SK-N-SH (cell line): ENCODE data around the gene COMMD3. TPM values are rescaled to one million over a fixed set of nuclear protein-coding genes. Genes with fewer than 3 reads are reported as not detected.

ENCODE experiments used
- CTCF ChIA-PET: fragments of 300-600, 350-600 bp; formaldehyde crosslinking; extraction: SDS; loops from one replicate; lab custom pipeline; 2021; lab: Yijun Ruan, JAX
- POLR2A ChIA-PET: fragments of 350-600 bp; sonication (Branson Sonifier 250); formaldehyde crosslinking; extraction: SDS; loops from one replicate; lab custom pipeline; 2020; ENCODE audit warnings: antibody characterized with exemption, inconsistent platforms; lab: Yijun Ruan, JAX
- DNase-seq: peaks from one replicate; pipeline ENCODE4 v3.0.0; 2012
- H2AFZ ChIP-seq: fragments of 200-600 bp; sonication (generic); 2 replicates; pipeline ENCODE4 v1.8.1; 2016; ENCODE audit warnings: antibody characterized with exemption, mild to moderate bottlenecking, low read depth
- H3F3A ChIP-seq: fragments of 200-600 bp; sonication (generic); replicated peaks from 2 replicates; pipeline ENCODE3; 2016; ENCODE audit warnings: antibody characterized with exemption, mild to moderate bottlenecking; ENCODE audit not compliant: insufficient read depth
- H3K27ac ChIP-seq, 2 experiments: fragments of 200-500 bp in 1 of 2; fragments of 200-600 bp in 1 of 2; sonication (Bioruptor generic) in 1 of 2; sonication (generic), shearing (Covaris generic) in 1 of 2; 2 replicates each; pipeline versions ENCODE4 v1.5.1 to v1.6.1; 2014 to 2016; ENCODE audit warnings: low read depth in 2 of 2, inconsistent platforms in 1 of 2, low read length in 1 of 2, mild to moderate bottlenecking in 1 of 2, mixed read lengths in 1 of 2
- H3K27me3 ChIP-seq: fragments of 200-600 bp; sonication (generic), shearing (Covaris generic); 2 replicates; pipeline ENCODE4 v1.6.1; 2016; ENCODE audit warnings: mixed run types; ENCODE audit not compliant: insufficient read depth
- H3K36me3 ChIP-seq, 2 experiments: fragments of 200-500 bp in 1 of 2; fragments of 200-600 bp in 1 of 2; sonication (Bioruptor generic) in 1 of 2; sonication (generic) in 1 of 2; replicated peaks in 1 of 2; 2 replicates each; pipeline versions ENCODE3 to v1.5.1; 2014 to 2016; ENCODE audit warnings: low read length in 1 of 2, mild to moderate bottlenecking in 1 of 2; ENCODE audit not compliant: insufficient read depth in 2 of 2, control insufficient read depth in 1 of 2
- H3K4me1 ChIP-seq, 2 experiments: fragments of 200-500 bp in 1 of 2; fragments of 200-600 bp in 1 of 2; sonication (Bioruptor generic) in 1 of 2; sonication (generic), shearing (Covaris generic) in 1 of 2; 2 replicates each; pipeline versions ENCODE4 v1.5.1 to v1.6.1; 2014 to 2016; ENCODE audit warnings: low read depth in 1 of 2, low read length in 1 of 2, mixed run types in 1 of 2; ENCODE audit not compliant: insufficient read depth in 2 of 2, control insufficient read depth in 1 of 2
- H3K4me2 ChIP-seq: fragments of 200-600 bp; sonication (generic), shearing (Covaris generic); 2 replicates; pipeline ENCODE4 v1.6.1; 2017; ENCODE audit warnings: mixed run types
- H3K4me3 ChIP-seq, 2 experiments: fragments of 200-500 bp in 1 of 2; fragments of 200-600 bp in 1 of 2; sonication (Bioruptor generic) in 1 of 2; sonication (generic), shearing (Covaris generic) in 1 of 2; 2 replicates each; pipeline versions ENCODE4 v1.5.1 to v1.8.1; 2014 to 2016; ENCODE audit warnings: low read depth in 2 of 2, inconsistent platforms in 1 of 2, low read length in 1 of 2, mild to moderate bottlenecking in 1 of 2, mixed read lengths in 1 of 2, moderate library complexity in 1 of 2
- H3K79me2 ChIP-seq: fragments of 200-600 bp; sonication (generic); 2 replicates; pipeline ENCODE4 v1.8.1; 2017; ENCODE audit warnings: mild to moderate bottlenecking; ENCODE audit not compliant: insufficient read depth
- H3K9ac ChIP-seq: fragments of 200-600 bp; sonication (generic); 2 replicates; pipeline ENCODE4 v1.6.1; 2017; ENCODE audit warnings: mixed run types
- H3K9me2 ChIP-seq: fragments of 200-600 bp; sonication (generic); 2 replicates; pipeline ENCODE4 v1.6.1; 2017; ENCODE audit warnings: mixed run types
- H3K9me3 ChIP-seq: fragments of 200-600 bp; sonication (generic); 2 replicates; pipeline ENCODE4 v1.6.1; 2017; ENCODE audit warnings: mixed run types, mild to moderate bottlenecking, moderate library complexity
- H4K20me1 ChIP-seq: fragments of 200-600 bp; sonication (generic); 2 replicates; pipeline ENCODE4 v1.6.1; 2017; ENCODE audit warnings: mild to moderate bottlenecking, mixed run types; ENCODE audit not compliant: insufficient read depth
- CTCF ChIP-seq: fragments of 200-600 bp; sonication (generic); IDR thresholded peaks from 2 replicates; pipeline ENCODE4 v1.6.1; 2017; ENCODE audit warnings: antibody characterized with exemption, mild to moderate bottlenecking, moderate library complexity
- EP300 ChIP-seq, 2 experiments: IDR thresholded peaks; 2 replicates each; pipeline versions ENCODE4 v1.4.0 to v1.6.1; 2012; ENCODE audit warnings: borderline replicate concordance in 1 of 2, low read depth in 1 of 2, low read length in 1 of 2
- EZH2phosphoT487 ChIP-seq: fragments of 200-600 bp; sonication (generic); IDR thresholded peaks from 2 replicates; pipeline ENCODE4 v1.6.1; 2017; ENCODE audit warnings: low read depth, mixed run types, mild to moderate bottlenecking, antibody characterized with exemption, moderate library complexity, borderline replicate concordance
- FOSL2 ChIP-seq: IDR thresholded peaks from 2 replicates; pipeline ENCODE4 v1.4.0; 2012; ENCODE audit warnings: low read depth, mild to moderate bottlenecking, moderate library complexity, borderline replicate concordance
- FOXJ3 ChIP-seq: sonication (generic); formaldehyde crosslinking; IDR thresholded peaks from 2 replicates; pipeline ENCODE4 v1.5.1; 2020; ENCODE audit warnings: mild to moderate bottlenecking, missing genetic modification reagents
- GABPA ChIP-seq: IDR thresholded peaks from 2 replicates; pipeline ENCODE4 v1.4.0; 2012; ENCODE audit warnings: low read depth, mild to moderate bottlenecking
- MEF2A ChIP-seq: IDR thresholded peaks from 2 replicates; pipeline ENCODE4 v1.4.0; 2012; ENCODE audit warnings: low read depth, borderline replicate concordance
- NRF1 ChIP-seq: IDR thresholded peaks from 2 replicates; pipeline ENCODE4 v1.6.1; 2012; ENCODE audit warnings: low read depth, mild to moderate bottlenecking, low read length
- POLR2AphosphoS5 ChIP-seq: IDR thresholded peaks from 2 replicates; pipeline ENCODE4 v1.6.1; 2012; ENCODE audit warnings: low read depth, low read length
- RAD21 ChIP-seq: IDR thresholded peaks from 2 replicates; pipeline ENCODE4 v1.6.1; 2012; ENCODE audit warnings: mild to moderate bottlenecking, low read length
- REST ChIP-seq: IDR thresholded peaks from 2 replicates; pipeline ENCODE4 v1.6.1; 2012; ENCODE audit warnings: mild to moderate bottlenecking, low read depth, low read length, moderate library complexity
- RXRA ChIP-seq: IDR thresholded peaks from 2 replicates; pipeline ENCODE4 v1.4.0; 2012; ENCODE audit warnings: low read depth, mild to moderate bottlenecking, borderline replicate concordance
- SIN3A ChIP-seq: IDR thresholded peaks from 2 replicates; pipeline ENCODE4 v1.6.1; 2012; ENCODE audit warnings: low read depth, mild to moderate bottlenecking, low read length, moderate library complexity, borderline replicate concordance
- TAF1 ChIP-seq: IDR thresholded peaks from 2 replicates; pipeline ENCODE4 v1.6.1; 2012; ENCODE audit warnings: low read depth, mild to moderate bottlenecking, low read length, moderate library complexity, borderline replicate concordance
- TEAD4 ChIP-seq: IDR thresholded peaks from 2 replicates; pipeline ENCODE4 v1.4.0; 2012; ENCODE audit warnings: mild to moderate bottlenecking, borderline replicate concordance; ENCODE audit not compliant: insufficient read depth
- USF2 ChIP-seq: fragments of 150-350 bp; IDR thresholded peaks from 2 replicates; pipeline ENCODE4 v1.6.1; 2017; ENCODE audit warnings: antibody characterized with exemption, low read length, low read depth, borderline replicate concordance
- YY1 ChIP-seq: IDR thresholded peaks from 2 replicates; pipeline ENCODE4 v1.4.0; 2012; ENCODE audit warnings: low read depth, mild to moderate bottlenecking
- WGBS: methylation state at CpG from one replicate; pipeline ENCODE4 v1.1.6; 2017; ENCODE audit warnings: low lambda C conversion rate; 5-methylcytosine and 5-hydroxymethylcytosine counted together
- polyA plus RNA-seq, 3 experiments: library from polyadenylated mRNA; depleted of rRNA; stranded (reverse); fragments of >200 nt; gene quantifications; 2 replicates each; pipeline ENCODE4 v1.2.3, GENCODE V29; 2012
- TF ChIP-seq, protein P1 (sequence below): IDR thresholded peaks from 2 replicates; pipeline ENCODE4 v1.4.0; 2012; ENCODE audit warnings: low read depth, borderline replicate concordance

Gene COMMD3
- polyA plus RNA-seq, 1 of the 3 experiments (the other 2 are of a cell fraction): 26.9 TPM

- peaks cover 33% of the 10 kb centered on the region for H3K27me3 ChIP-seq
- H3K79me2 ChIP-seq: no peaks in the 10 kb centered on the region
- ChIA-PET CTCF (interaction anchor here (0.7 kb wide), 1 partner anchor 1223 kb away, joined by 3 read pairs; no protein-coding TSS in a partner anchor), POLR2A (no interaction called here)
- H4K20me1 ChIP-seq: no peaks in the 10 kb centered on the region
- H3K4me2 ChIP-seq: no peak overlapping the region
- no peak for DNase-seq
- no peak overlapping the region for H2AFZ ChIP-seq
- H3K36me3 ChIP-seq: no peaks in the 10 kb centered on the region
- H3F3A ChIP-seq: no peaks in the 10 kb centered on the region
- no peak overlapping the region for H3K9ac ChIP-seq
- WGBS: 81% methylated on average over 8 of the region's 8 CpGs
- H3K9me2 ChIP-seq: no peaks in the 10 kb centered on the region
- H3K4me3 ChIP-seq: no peak overlapping the region
- no peak overlapping the region for H3K27ac ChIP-seq
- H3K4me1 ChIP-seq: peaks cover 0 to 10% of the 10 kb centered on the region in 2 experiments; a peak in 1 of 4 replicates
- no peaks in the 10 kb centered on the region for H3K9me3 ChIP-seq
- TF ChIP-seq NRF1 (no peak), GABPA (no peak), EZH2phosphoT487 (no peak), RXRA (no peak), USF2 (no peak), MEF2A (no peak), POLR2AphosphoS5 (no peak)
Measured at GRCh38 chr10:22346096-22346661, 30.0 kb downstream of the COMMD3 start.

- H3K4me1 ChIP-seq: peaks cover 0 to 7% of the 10 kb centered on the region in 2 experiments; a peak in 2 of 4 replicates
- ChIA-PET CTCF (interaction anchor here (0.9 kb wide), 1 partner anchor 639 kb away, joined by 3 read pairs; no protein-coding TSS in a partner anchor), POLR2A (interaction anchor here (0.6 kb wide), 1 partner anchor 834 kb away, joined by 3 read pairs; no protein-coding TSS in a partner anchor)
- no peak overlapping the region for H3K4me3 ChIP-seq
- no peak overlapping the region for H3K9ac ChIP-seq
- no peaks in the 10 kb centered on the region for H3K79me2 ChIP-seq
- H3K9me3 ChIP-seq: no peaks in the 10 kb centered on the region
- no peak for DNase-seq
- H4K20me1 ChIP-seq: no peaks in the 10 kb centered on the region
- H3K36me3 ChIP-seq: no peaks in the 10 kb centered on the region
- H3K9me2 ChIP-seq: no peaks in the 10 kb centered on the region
- H3K27ac ChIP-seq: no peak overlapping the region
- 97% methylated on average over 1 of the region's 1 CpG for WGBS
- TF ChIP-seq RAD21 (no peak), TAF1 (no peak), EP300 (IDR thresholded peaks at IDR 0.05; ENCODE audit: borderline replicate concordance in 1 of 2, low read depth in 1 of 2, low read length in 1 of 2) (no peak), YY1 (no peak), TEAD4 (no peak), SIN3A (no peak), CTCF (no peak), NRF1 (no peak), GABPA (no peak), REST (no peak), RXRA (no peak), POLR2AphosphoS5 (no peak), FOSL2 (no peak), FOXJ3 (no peak)
- TF ChIP-seq, protein P1, sequence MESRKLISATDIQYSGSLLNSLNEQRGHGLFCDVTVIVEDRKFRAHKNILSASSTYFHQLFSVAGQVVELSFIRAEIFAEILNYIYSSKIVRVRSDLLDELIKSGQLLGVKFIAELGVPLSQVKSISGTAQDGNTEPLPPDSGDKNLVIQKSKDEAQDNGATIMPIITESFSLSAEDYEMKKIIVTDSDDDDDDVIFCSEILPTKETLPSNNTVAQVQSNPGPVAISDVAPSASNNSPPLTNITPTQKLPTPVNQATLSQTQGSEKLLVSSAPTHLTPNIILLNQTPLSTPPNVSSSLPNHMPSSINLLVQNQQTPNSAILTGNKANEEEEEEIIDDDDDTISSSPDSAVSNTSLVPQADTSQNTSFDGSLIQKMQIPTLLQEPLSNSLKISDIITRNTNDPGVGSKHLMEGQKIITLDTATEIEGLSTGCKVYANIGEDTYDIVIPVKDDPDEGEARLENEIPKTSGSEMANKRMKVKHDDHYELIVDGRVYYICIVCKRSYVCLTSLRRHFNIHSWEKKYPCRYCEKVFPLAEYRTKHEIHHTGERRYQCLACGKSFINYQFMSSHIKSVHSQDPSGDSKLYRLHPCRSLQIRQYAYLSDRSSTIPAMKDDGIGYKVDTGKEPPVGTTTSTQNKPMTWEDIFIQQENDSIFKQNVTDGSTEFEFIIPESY: no peak
- H3K4me2 ChIP-seq: no peak overlapping the region
- H3K27me3 ChIP-seq: peaks cover 23% of the 10 kb centered on the region
- H2AFZ ChIP-seq: no peak overlapping the region
- H3F3A ChIP-seq: no peaks in the 10 kb centered on the region
Measured at GRCh38 chr10:22349755-22350154, 33.6 kb downstream of the COMMD3 start.
